Liver (tissue), 3 donors: Measurements from ENCODE around the gene CACNA1C.

Experiments
- CTCF ChIP-seq: fragments of 150-350 bp; IDR thresholded peaks from 2 replicates; pipeline ENCODE4 v1.5.1; 2017; ENCODE audit warnings: improper control_type of control experiment, low read depth, low read length; ENCODE audit not compliant: missing input control
- FOXA1 ChIP-seq: IDR thresholded peaks from 2 replicates; pipeline ENCODE4 v1.6.1; 2016; ENCODE audit warnings: antibody characterized with exemption
- JUND ChIP-seq, 2 donors: IDR thresholded peaks; 2 replicates each; pipeline ENCODE4 v1.6.1; 2016; ENCODE audit warnings: antibody characterized with exemption in 2 of 2
- MAX ChIP-seq: IDR thresholded peaks from 2 replicates; pipeline ENCODE4 v1.6.1; 2016; ENCODE audit warnings: antibody characterized with exemption
- RAD21 ChIP-seq, 2 donors: IDR thresholded peaks; 2 replicates each; pipeline ENCODE4 v1.6.1; 2016; ENCODE audit warnings: antibody characterized with exemption in 2 of 2, mild to moderate bottlenecking in 2 of 2
- TAF1 ChIP-seq: conservative IDR thresholded peaks from 2 replicates; pipeline ENCODE4 v1.6.1; 2016; ENCODE audit warnings: antibody characterized with exemption, mild to moderate bottlenecking
- donor health status: healthy.
- donor health status: healthy.

GRCh38 chr12:2047752-2048151 is 5.0 kb upstream of the CACNA1C start:
- TF ChIP-seq CTCF (no peak), JUND (IDR thresholded peaks at IDR 0.05) (no peak), FOXA1 (no peak), MAX (no peak), RAD21 (IDR thresholded peaks at IDR 0.05) (no peak), TAF1 (no peak)
